ENCODE measurements around the gene CYP46A1.

CYP46A1 gene

GRCh38 chr14:99718031-99718810, 34.1 kb downstream of the CYP46A1 start:
- no peak for DNase-seq

GRCh38 chr14:99718811-99719192, 34.7 kb downstream of the CYP46A1 start:
- no peak for DNase-seq

- DNase-seq, result no peak
Measured at GRCh38 chr14:99720941-99721791, 37.1 kb downstream of the CYP46A1 start.

DNA sequence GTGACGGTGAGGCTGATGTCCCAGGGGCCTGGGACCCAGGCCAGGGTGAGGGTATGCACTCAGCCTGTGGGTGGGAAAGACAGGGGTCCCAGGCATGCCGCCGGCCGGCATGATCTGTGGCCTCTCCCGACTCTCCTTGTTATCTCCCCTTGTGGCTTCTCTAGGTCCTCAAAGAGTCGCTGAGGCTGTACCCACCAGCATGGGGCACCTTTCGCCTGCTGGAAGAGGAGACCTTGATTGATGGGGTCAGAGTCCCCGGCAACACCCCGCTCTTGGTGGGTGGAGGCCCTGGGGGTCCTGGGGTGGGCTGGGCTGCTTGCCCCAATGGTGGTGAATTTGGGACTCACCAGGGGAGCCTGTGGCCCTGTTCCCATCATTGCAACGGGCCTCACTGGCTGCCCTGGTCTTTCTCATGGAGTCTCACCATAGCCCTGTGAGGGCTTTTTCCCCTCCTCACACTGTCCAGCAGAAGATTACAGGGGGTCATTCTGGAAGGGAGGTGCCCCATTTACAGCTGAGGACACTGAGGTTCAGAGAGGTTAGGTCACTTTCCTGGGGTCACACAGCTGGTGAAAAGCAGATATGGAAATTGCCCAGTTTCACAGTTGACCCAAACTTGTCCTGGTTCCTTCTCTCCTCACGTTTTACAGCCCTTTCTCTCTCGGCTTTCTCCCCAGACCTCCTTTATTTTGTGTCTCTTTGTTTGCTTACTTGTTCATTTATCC, 37.9 kb downstream of the CYP46A1 start:
- DNase-seq, result no peak

- no peak for DNase-seq
Measured at GRCh38 chr14:99722741-99723140, 38.6 kb downstream of the CYP46A1 start.

GRCh38 chr14:99724196-99724891, 40.2 kb downstream of the CYP46A1 start:
- no peak for DNase-seq

DNA sequence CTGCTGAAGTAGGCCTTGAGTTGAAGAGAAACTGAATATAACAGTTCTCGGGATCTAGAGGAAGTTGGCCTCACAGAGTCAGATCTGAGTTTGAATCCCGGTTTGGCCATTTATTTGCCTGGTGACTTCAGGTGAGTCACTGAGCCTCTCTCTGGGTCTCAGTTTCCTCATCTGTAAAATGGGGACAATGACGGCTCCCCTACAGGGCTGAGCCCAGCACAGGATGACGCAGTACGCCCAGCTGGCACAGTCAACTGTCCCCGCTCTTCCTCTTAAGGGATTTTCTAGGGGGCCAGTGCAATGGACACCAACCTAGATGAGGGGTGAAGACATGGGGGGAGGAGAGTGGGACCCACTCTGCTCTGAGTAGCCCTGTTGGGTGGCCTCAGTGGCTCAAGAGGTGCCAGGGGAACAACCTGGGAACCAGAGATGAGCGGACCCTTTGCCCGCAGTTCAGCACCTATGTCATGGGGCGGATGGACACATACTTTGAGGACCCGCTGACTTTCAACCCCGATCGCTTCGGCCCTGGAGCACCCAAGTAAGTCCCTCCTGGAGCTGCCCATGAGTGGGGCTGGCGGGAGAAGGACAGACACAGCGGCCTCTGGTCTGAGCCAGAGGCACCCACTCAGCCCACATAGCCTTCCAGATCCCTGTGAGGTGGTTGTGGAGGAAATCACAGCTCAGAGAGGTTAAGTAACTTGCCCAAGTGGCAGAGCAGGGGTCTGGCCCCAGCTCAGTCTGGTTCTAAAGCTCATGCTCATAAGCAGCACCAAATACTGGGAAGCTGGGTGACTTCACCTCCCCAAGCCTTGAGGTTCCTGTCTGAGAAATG, 41.1 kb downstream of the CYP46A1 start:
- no peak for DNase-seq

GRCh38 chr14:99725774-99726537, 41.9 kb downstream of the CYP46A1 start:
- no peak for DNase-seq

DNA sequence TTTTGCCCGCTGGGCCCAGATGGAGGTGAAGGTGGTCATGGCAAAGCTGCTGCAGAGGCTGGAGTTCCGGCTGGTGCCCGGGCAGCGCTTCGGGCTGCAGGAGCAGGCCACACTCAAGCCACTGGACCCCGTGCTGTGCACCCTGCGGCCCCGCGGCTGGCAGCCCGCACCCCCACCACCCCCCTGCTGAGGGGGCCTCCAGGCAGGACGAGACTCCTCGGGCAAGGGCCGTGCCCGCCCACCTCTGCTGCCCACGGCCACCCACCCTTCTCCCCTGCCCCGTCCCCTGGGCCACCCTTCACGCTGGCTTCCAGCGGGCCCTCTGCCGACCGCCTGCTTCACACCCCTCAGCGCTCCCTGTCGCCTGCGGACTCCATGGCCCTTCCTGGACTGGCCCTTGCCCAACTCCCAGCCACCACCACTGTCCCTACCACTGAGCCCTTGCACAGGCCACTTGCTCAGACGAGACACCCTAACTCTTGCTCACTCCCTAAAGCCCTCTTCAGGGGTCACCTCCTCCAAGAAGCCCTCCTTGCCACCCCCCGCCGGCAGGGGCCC, 42.5 kb downstream of the CYP46A1 start:
- DNase-seq, result no peak

GRCh38 chr14:99727096-99727870, 43.2 kb downstream of the CYP46A1 start:
- DNase-seq, result no peak

GRCh38 chr14:99728231-99728920, 44.3 kb downstream of the CYP46A1 start:
- DNase-seq, result no peak

GRCh38 chr14:99728981-99729451, 44.9 kb downstream of the CYP46A1 start:
- no peak for DNase-seq

DNA sequence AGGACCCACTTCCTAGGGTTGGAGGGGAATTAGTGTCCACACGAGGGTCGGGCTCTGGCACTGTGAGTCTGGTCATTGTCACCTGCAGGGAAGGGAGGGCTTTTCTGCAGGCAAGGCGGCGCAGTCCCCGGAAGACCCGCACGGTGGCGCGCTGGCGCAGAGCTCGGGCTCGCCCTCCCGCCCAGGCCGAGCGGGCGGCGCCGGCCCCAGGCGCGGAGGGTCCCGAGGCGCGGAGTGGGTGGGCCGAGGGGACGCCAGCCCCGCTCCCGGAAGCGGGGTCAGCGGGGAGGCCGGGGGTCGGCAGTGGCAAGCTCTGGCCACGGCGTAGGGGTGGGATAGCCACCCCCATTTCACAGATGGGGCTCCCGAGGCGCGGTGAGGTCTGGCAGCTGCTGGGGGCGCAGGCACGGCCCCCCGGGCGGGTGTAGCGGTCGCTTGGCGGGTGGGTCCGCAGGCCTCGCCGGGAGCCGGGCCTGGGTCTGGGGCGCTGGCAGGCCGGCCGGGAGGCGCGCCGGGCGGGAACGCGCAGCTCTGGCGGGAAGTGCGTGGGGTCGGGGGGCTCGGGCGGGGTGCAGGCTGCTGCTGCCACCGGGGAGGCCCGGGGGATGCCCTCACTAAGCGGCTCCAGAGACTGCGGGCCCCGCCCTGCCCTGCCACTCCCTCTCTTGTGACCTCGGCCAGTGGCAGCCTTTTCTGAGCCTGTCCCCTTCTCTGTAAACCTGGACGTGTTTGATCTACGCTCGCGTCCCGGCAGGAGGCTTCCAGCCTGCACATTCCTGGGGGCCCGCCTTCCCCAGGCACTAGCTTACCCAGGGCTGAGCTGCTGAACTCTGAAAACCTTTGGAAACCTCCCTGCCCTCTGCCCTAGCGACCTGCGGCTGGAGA, 46.1 kb downstream of the CYP46A1 start:
- peak; percentile 77 for DNase-seq

DNA sequence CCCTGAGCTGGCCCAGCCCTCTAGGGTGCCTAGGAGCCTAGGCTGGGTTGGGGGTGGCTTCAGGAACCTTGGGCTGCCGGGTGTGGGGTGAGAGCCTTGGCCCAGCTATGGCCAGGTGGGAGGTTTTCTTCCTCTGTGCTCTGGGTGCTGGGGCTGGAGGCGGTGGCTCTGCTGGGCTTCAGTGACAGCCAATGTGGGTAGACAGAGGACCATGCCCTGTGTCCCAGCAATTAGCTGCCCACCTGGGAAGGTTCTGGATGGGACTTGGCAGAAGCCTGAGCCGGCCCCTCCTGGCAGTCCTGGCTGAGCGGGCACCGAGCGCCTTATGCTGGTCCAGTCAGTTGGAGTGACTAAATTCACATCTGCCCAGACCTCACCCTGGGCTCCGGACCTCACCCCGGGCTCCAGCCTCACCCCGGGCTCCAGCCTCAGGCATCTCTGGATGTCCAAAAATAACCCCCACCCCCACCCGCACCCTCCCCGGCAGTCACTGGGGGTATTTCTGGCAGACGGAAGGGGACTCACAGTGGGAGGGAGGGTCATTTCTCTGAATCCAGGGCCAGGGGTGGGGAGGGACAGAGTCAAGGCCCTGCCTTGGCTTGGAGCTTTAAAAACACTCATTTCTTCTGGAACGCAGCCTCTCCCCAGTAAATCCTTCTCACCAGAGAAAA, 46.9 kb downstream of the CYP46A1 start:
- DNase-seq, result no peak

DNA sequence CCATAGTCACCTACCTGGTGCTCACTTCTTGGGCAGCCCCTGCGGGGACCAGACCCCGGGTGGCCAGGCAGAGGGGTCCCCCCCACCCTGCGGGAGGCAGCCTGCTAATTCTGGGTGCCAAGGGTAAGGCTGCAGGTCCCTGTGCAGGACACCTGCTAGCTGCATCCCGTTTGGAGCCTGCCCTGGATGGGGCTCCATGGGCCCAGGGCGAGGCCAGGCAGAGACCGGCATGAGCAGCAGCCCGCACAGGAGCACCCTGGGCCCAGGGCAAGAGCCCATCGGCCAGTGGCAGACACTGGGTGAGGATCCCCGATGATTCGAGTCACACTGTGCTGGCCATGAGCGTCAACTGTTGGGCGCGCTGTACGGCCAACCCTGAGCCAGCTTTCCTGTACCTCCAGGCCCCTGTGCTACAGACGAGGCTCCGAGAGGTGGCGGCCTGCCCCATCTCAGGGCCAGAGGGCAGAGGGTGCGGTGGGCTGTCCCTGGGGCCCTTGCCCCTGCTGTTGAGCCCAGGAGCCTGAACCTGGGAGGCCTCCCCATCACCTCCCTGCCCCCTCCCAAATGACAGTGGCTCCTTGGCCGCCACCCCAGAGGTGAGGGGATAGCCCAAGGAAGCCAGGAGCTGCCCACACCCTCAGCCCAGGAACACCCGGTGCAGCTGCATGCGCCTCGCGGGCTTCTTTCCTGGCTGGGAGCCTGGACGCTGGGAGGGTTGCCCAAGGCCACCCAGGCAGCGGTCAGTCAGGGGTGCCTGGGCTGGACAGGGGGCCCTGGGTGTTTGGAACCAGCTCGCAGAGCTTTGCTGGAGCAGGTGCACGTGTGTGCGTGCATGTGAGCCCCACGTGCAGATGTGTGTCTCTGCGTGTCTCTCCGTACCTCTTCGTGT, 47.7 kb downstream of the CYP46A1 start:
- no peak for DNase-seq

DNA sequence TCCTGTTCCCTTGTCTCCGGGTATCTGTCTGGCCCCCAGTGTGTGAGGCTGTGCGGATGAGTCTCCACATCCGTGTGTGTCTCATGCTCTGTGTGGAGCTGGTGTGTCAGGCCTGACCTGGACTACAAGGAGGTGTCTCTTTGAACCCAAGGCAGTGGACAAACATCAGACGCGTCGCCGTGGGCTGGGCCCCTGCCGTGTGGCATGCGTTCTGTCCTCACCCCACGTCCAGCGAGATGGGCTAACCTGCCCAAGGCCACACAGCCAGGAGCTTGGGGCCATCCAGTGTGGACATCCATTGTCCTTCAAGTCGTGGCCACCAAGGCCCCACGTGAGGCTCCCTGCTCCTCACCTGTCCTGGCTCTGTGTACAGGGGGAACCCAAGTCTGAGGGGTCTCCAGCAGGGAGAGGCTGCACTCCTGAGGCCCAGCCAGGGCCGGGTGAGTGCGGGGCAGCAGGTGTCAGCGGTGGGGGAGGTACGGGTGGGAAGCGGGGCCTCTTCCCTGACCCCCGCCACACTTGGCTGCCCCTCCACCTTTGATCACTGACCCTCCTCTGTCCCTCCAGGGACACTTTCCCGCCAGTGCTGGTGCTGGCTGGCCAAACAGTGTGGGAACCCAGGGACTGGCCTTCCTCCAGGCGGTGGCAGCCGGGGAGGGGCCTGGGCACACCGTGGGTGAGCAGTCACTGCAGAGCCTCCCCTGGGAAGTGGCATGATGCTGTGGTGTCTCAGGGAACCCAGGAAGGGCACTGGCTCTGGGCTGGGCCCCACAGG, 48.5 kb downstream of the CYP46A1 start:
- no peak for DNase-seq
